22Rv1 (cell line): ENCODE data around the gene NDST3.

ENCODE experiments used
- CTCF ChIP-seq: fragments of 450-650 bp; IDR thresholded peaks from 2 replicates; pipeline ENCODE4 v1.5.1; 2017; ENCODE audit warnings: mild to moderate bottlenecking
- ZFX ChIP-seq: fragments of 450-650 bp; IDR thresholded peaks from 2 replicates; pipeline ENCODE4 v1.6.1; 2017; ENCODE audit warnings: antibody characterized with exemption, borderline replicate concordance

- TF ChIP-seq CTCF (no peak), ZFX (no peak)
Measured at GRCh38 chr4:118285931-118286330, 251.6 kb downstream of the NDST3 start.
